Neural progenitor cell (in vitro differentiated cells): Measurements from ENCODE around the gene KIAA0040. TPM values are rescaled to one million over a fixed set of nuclear protein-coding genes. Genes with fewer than 3 reads are reported as not detected.
A peak's percentile ranks its signal among the peaks of the same experiment; 100 is the strongest.

Experiments
- DNase-seq: peaks from one replicate; pipeline ENCODE4 v3.0.0-alpha.2; 2016; ENCODE audit warnings: low spot score
- H2AFZ ChIP-seq: fragments of 200-600 bp; sonication (generic); replicated peaks from 2 replicates; pipeline ENCODE4 v1.6.1; 2016; ENCODE audit warnings: antibody characterized with exemption
- H3F3A ChIP-seq: fragments of 200-600 bp; sonication (generic); 2 replicates; pipeline ENCODE4 v1.6.1; 2016; ENCODE audit warnings: antibody characterized with exemption, low read depth
- H3K27ac ChIP-seq: fragments of 200-600 bp; sonication (generic); 2 replicates; pipeline ENCODE4 v1.5.1; 2016; ENCODE audit warnings: mild to moderate bottlenecking
- H3K27me3 ChIP-seq: fragments of 200-600 bp; sonication (generic); 2 replicates; pipeline ENCODE4 v1.6.1; 2016; ENCODE audit warnings: mild to moderate bottlenecking, moderate library complexity
- H3K36me3 ChIP-seq: fragments of 200-600 bp; sonication (generic); 2 replicates; pipeline ENCODE4 v1.5.1; 2016
- H3K4me1 ChIP-seq: fragments of 200-600 bp; sonication (generic); 2 replicates; pipeline ENCODE4 v1.6.1; 2016; ENCODE audit warnings: mixed run types
- H3K4me2 ChIP-seq: fragments of 200-600 bp; sonication (generic); 2 replicates; pipeline ENCODE4 v1.6.1; 2016
- H3K4me3 ChIP-seq: fragments of 200-600 bp; sonication (generic); 2 replicates; pipeline ENCODE4 v1.5.1; 2016
- H3K79me2 ChIP-seq: fragments of 200-600 bp; sonication (generic); 2 replicates; pipeline ENCODE4 v1.6.1; 2016; ENCODE audit warnings: low read depth
- H3K9ac ChIP-seq: fragments of 200-600 bp; sonication (generic); 2 replicates; pipeline ENCODE4 v1.6.1; 2016
- H3K9me3 ChIP-seq: fragments of 200-600 bp; sonication (generic); 2 replicates; pipeline ENCODE4 v1.5.1; 2016; ENCODE audit warnings: low read depth
- H4K20me1 ChIP-seq: fragments of 200-600 bp; sonication (generic); 2 replicates; pipeline ENCODE4 v1.6.1; 2016; ENCODE audit warnings: low read depth
- H3K27ac Mint-ChIP-seq: 3 replicates; pipeline ENCODE4 v1.8.0; 2021; ENCODE audit warnings: mixed read lengths
- H3K27me3 Mint-ChIP-seq: 2 replicates; pipeline ENCODE4 v1.8.0; 2022; ENCODE audit warnings: low read depth, mild to moderate bottlenecking, inconsistent platforms, moderate library complexity, mixed read lengths; ENCODE audit not compliant: insufficient read depth
- H3K36me3 Mint-ChIP-seq: 3 replicates; pipeline ENCODE4 v1.8.0; 2021; ENCODE audit warnings: mixed read lengths
- H3K4me1 Mint-ChIP-seq: 3 replicates; pipeline ENCODE4 v1.8.0; 2021; ENCODE audit warnings: mixed read lengths
- H3K4me3 Mint-ChIP-seq: 3 replicates; pipeline ENCODE4 v1.8.0; 2021; ENCODE audit warnings: mild to moderate bottlenecking, moderate library complexity, mixed read lengths
- H3K9me3 Mint-ChIP-seq: 3 replicates; pipeline ENCODE4 v1.8.0; 2020; ENCODE audit warnings: mixed read lengths
- EZH2 ChIP-seq: fragments of 200-600 bp; sonication (generic); IDR thresholded peaks from 2 replicates; pipeline ENCODE4 v1.6.1; 2017; ENCODE audit warnings: antibody characterized with exemption, mild to moderate bottlenecking, moderate library complexity
- EZH2phosphoT487 ChIP-seq: fragments of 200-600 bp; sonication (generic); IDR thresholded peaks from 2 replicates; pipeline ENCODE4 v1.6.1; 2017; ENCODE audit warnings: antibody characterized with exemption
- total RNA-seq: library from RNA; depleted of rRNA; stranded (reverse); fragments of >200 nt; gene quantifications from 2 replicates; pipeline ENCODE4 v1.2.3, GENCODE V29; 2015; ENCODE audit warnings: low replicate concordance
- TF ChIP-seq, protein P1 (sequence below): fragments of 200-600 bp; sonication (generic); IDR thresholded peaks from 2 replicates; pipeline ENCODE4 v1.5.1; 2017; ENCODE audit warnings: antibody characterized with exemption, mild to moderate bottlenecking

The KIAA0040 gene
- total RNA-seq, 1 donor from 2014 or later = not detected

DNA sequence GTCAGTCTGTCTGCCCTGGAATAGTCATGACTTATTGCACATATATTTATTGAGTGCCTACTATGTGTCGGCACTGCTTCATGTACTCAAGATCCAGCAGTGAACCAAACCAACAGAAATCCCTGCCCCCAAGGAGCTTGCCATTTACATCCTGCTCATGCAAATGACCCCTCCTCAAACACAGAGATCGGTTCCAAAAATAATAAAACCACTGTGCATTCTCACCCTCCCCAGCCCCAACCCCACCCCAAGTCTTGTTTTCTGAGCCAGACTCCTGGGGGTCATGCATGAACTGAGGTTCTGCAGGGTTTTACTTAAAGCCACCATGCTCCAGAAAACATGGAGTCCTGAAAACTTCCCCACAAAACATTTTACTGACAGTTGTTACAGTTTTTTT lies 61.9 kb downstream of the KIAA0040 start:
- H3K4me3 ChIP-seq = no peak overlapping the region
- Mint-ChIP-seq H3K36me3 (no peaks in the 10 kb centered on the region), H3K27ac (no peak overlapping the region)

DNA sequence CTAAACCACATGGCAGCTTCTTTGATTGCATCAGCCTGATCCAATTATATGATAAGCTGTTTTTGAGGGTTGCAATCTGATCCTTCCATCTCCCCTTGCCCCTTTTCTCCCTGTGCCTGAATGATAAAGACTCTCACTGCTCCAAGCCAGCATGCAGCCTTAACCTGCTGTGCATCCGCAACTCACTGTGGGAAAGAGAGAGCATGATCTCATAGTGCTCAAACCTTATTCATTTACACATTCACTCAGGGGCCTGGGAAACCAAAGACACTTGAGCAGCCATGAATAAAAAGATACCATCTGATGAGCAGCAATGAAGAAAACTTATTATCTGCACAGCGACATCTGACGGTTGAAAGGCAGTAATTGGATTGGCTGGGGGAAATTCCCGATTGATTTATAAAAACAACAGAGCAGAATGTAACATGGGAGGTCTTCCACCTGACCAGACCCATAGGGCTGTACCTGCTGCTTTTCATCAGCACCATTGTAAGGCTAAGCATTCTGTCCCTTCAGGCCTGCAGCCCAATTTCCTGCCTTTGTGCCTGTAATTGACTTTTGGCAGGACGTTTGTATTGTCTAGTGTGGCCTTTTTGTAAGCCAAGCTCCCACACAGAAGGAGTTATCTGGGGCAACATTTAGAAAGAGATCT lies 62.5 kb downstream of the KIAA0040 start:
- Mint-ChIP-seq H3K4me1 (peaks cover 16% of the 10 kb centered on the region), H3K9me3 (no peaks in the 10 kb centered on the region), H3K27ac (peak overlapping the region; percentile 75), H3K36me3 (no peaks in the 10 kb centered on the region), H3K27me3 (peaks cover 4% of the 10 kb centered on the region), H3K4me3 (no peak overlapping the region)
- TF ChIP-seq EZH2 (no peak), EZH2phosphoT487 (peak; percentile 85)
- TF ChIP-seq, protein P1, sequence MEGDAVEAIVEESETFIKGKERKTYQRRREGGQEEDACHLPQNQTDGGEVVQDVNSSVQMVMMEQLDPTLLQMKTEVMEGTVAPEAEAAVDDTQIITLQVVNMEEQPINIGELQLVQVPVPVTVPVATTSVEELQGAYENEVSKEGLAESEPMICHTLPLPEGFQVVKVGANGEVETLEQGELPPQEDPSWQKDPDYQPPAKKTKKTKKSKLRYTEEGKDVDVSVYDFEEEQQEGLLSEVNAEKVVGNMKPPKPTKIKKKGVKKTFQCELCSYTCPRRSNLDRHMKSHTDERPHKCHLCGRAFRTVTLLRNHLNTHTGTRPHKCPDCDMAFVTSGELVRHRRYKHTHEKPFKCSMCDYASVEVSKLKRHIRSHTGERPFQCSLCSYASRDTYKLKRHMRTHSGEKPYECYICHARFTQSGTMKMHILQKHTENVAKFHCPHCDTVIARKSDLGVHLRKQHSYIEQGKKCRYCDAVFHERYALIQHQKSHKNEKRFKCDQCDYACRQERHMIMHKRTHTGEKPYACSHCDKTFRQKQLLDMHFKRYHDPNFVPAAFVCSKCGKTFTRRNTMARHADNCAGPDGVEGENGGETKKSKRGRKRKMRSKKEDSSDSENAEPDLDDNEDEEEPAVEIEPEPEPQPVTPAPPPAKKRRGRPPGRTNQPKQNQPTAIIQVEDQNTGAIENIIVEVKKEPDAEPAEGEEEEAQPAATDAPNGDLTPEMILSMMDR = peak; percentile 31
- peak; percentile 76 for DNase-seq
- Histone ChIP-seq H3K27me3 (peaks cover 79% of the 10 kb centered on the region), H3F3A (peaks cover 23% of the 10 kb centered on the region), H3K27ac (no peak overlapping the region), H3K4me2 (peak overlapping the region; percentile 46), H2AFZ (no peak overlapping the region), H3K79me2 (no peaks in the 10 kb centered on the region), H4K20me1 (peaks cover 9% of the 10 kb centered on the region), H3K36me3 (no peaks in the 10 kb centered on the region), H3K4me3 (no peak overlapping the region), H3K9ac (no peak overlapping the region), H3K4me1 (peaks cover 18% of the 10 kb centered on the region), H3K9me3 (no peaks in the 10 kb centered on the region)

More for the DNA sequence above, 61.9 kb downstream of the KIAA0040 start:
- H3K9ac ChIP-seq = no peak overlapping the region
- Mint-ChIP-seq H3K9me3 (no peaks in the 10 kb centered on the region), H3K4me3 (no peak overlapping the region), H3K27me3 (peaks cover 4% of the 10 kb centered on the region), H3K4me1 (peaks cover 16% of the 10 kb centered on the region)
- H3K27me3 ChIP-seq = peaks cover 85% of the 10 kb centered on the region
- peaks cover 9% of the 10 kb centered on the region for H4K20me1 ChIP-seq
- H2AFZ ChIP-seq = no peak overlapping the region
- H3K27ac ChIP-seq = no peak overlapping the region
- TF ChIP-seq EZH2 (no peak), EZH2phosphoT487 (no peak)
- TF ChIP-seq, protein P1 = no peak
- H3K4me2 ChIP-seq = peak overlapping the region; percentile 46
- peaks cover 23% of the 10 kb centered on the region for H3F3A ChIP-seq
- no peak for DNase-seq
- H3K79me2 ChIP-seq = no peaks in the 10 kb centered on the region
- H3K9me3 ChIP-seq = no peaks in the 10 kb centered on the region
- H3K4me1 ChIP-seq = peaks cover 18% of the 10 kb centered on the region
- no peaks in the 10 kb centered on the region for H3K36me3 ChIP-seq

DNA sequence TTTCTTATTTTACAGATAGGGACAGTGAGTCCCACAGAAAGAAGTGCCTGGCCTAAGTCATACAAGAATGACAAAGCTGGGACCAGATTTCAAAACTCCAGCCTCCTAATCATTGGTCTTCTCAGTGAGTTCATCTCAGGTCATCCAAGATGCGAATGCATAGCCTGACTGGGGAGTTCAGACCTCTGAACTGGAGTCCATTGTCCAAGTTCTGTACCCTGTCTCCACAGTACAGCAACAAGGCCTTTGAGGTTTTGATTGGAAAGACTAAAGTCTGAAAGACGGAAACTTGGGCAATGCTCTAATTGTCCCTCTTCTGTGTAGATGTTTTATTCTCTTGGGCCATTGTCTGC lies 63.0 kb downstream of the KIAA0040 start:
- no peak for TF ChIP-seq EZH2phosphoT487
- TF ChIP-seq, protein P1 = no peak
- no peak for TF ChIP-seq EZH2
- no peak for DNase-seq
- Mint-ChIP-seq H3K4me3 (no peak overlapping the region), H3K4me1 (peaks cover 16% of the 10 kb centered on the region), H3K36me3 (no peaks in the 10 kb centered on the region), H3K9me3 (no peaks in the 10 kb centered on the region), H3K27ac (peak overlapping the region; percentile 75), H3K27me3 (peaks cover 2% of the 10 kb centered on the region)
- peaks cover 23% of the 10 kb centered on the region for H3F3A ChIP-seq
- H2AFZ ChIP-seq = no peak overlapping the region
- H4K20me1 ChIP-seq = peaks cover 9% of the 10 kb centered on the region
- no peak overlapping the region for H3K9ac ChIP-seq
- peaks cover 74% of the 10 kb centered on the region for H3K27me3 ChIP-seq
- peak overlapping the region; percentile 46 for H3K4me2 ChIP-seq
- H3K9me3 ChIP-seq = no peaks in the 10 kb centered on the region
- no peaks in the 10 kb centered on the region for H3K36me3 ChIP-seq
- H3K27ac ChIP-seq = no peak overlapping the region
- no peak overlapping the region for H3K4me3 ChIP-seq
- H3K4me1 ChIP-seq = peaks cover 18% of the 10 kb centered on the region
- H3K79me2 ChIP-seq = no peaks in the 10 kb centered on the region
